Activated naive CD8-positive, alpha-beta T cell (primary cell): ENCODE results near the gene COQ7.

ENCODE experiments used
- H3K27ac Mint-ChIP-seq: one replicate; pipeline ENCODE4 v1.8.0; 2021; ENCODE audit warnings: mixed read lengths
- H3K27me3 Mint-ChIP-seq: one replicate; pipeline ENCODE4 v1.8.0; 2021; ENCODE audit warnings: mixed read lengths
- H3K36me3 Mint-ChIP-seq: one replicate; pipeline ENCODE4 v1.8.0; 2021; ENCODE audit warnings: mixed read lengths
- H3K4me1 Mint-ChIP-seq: one replicate; pipeline ENCODE4 v1.8.0; 2021; ENCODE audit warnings: low read depth, mixed read lengths
- H3K4me3 Mint-ChIP-seq: one replicate; pipeline ENCODE4 v1.8.0; 2021; ENCODE audit warnings: mild to moderate bottlenecking, mixed read lengths
- H3K9me3 Mint-ChIP-seq: one replicate; pipeline ENCODE4 v1.8.0; 2021; ENCODE audit warnings: low read depth, mixed read lengths

COQ7 gene

DNA sequence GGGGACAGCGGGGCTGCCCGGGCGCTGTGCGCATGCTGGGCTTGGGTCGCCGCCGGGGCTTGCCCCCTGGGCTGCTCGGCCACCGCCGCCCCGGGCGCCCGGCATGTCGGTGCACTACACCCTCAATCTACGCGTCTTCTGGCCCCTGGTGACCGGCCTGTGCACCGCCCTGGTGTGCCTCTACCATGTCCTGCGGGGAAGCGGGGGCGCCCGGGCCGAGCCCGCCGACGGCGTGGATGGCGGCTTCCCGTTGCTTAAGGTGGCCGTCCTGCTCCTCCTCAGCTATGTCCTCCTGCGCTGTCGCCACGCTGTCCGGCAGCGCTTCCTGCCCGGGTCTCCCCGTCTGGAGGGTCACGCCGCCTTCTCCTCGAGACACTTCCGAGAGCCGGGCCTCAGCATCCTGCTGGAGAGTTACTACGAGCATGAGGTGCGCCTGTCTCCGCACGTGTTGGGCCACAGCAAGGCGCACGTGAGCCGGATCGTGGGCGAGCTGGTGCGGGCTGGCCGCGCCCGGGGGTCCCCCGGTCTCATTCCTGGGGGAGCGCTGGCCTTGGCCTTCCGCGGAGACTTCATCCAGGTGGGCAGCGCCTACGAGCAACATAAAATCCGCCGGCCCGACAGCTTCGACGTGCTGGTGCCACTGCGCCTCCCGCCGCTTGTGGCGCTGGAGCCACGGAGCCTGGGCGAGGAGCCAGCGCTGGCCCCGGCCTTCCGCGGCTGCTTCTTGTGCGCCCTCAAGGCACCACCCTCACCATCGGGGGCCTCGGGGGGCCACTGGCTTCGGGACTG lies 47.1 kb downstream of the COQ7 start:
- peaks cover 20% of the 10 kb centered on the region for H3K4me1 Mint-ChIP-seq
- no peaks in the 10 kb centered on the region for H3K36me3 Mint-ChIP-seq
- H3K27ac Mint-ChIP-seq, result no peak overlapping the region
- H3K4me3 Mint-ChIP-seq, result no peak overlapping the region
- H3K9me3 Mint-ChIP-seq, result no peaks in the 10 kb centered on the region
- peaks cover 20% of the 10 kb centered on the region for H3K27me3 Mint-ChIP-seq

DNA sequence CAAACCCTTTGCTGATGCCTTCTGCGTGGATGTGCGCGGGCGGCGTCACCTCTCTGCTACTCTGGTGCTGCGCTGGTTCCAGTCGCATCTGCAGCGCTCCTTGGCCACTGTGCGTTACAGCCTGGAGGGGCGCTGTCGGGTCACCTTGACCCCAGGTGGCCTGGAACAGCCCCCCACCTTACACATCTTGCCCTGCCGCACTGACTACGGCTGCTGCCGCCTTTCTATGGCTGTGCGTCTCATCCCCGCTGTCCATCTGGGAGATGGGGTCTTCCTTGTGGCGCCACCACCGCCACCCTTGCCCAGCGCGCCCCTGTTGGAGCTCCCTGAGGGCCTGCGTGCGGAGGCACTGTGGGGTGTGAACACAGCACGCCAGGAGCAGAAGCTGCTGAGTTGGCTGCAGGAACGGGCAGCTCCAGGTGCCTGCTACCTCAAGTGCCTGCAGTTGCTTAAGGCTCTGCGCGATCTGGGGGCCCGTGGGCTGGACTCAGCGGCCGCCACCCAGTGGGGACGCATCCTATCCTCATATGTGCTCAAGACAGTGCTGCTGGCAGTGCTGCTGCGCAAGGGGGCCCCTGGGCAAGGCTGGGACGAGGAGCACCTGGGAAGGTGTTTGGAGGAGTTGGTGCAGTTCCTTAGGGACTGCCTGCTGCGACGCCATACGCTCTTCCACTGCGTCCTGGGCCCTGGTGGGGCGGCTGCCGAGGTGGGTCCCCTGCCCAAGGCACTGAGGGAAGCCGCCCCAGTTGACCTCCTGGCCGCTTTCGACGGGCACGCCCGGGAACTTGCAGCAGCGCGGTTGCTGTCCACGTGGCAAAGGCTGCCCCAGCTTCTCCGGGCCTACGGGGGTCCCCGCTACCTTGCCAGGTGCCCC lies 48.0 kb downstream of the COQ7 start:
- H3K27ac Mint-ChIP-seq, result no peak overlapping the region
- H3K27me3 Mint-ChIP-seq, result peaks cover 19% of the 10 kb centered on the region
- peak overlapping the region; percentile 35 for H3K4me3 Mint-ChIP-seq
- H3K36me3 Mint-ChIP-seq, result no peaks in the 10 kb centered on the region
- no peaks in the 10 kb centered on the region for H3K9me3 Mint-ChIP-seq
- peaks cover 26% of the 10 kb centered on the region for H3K4me1 Mint-ChIP-seq

DNA sequence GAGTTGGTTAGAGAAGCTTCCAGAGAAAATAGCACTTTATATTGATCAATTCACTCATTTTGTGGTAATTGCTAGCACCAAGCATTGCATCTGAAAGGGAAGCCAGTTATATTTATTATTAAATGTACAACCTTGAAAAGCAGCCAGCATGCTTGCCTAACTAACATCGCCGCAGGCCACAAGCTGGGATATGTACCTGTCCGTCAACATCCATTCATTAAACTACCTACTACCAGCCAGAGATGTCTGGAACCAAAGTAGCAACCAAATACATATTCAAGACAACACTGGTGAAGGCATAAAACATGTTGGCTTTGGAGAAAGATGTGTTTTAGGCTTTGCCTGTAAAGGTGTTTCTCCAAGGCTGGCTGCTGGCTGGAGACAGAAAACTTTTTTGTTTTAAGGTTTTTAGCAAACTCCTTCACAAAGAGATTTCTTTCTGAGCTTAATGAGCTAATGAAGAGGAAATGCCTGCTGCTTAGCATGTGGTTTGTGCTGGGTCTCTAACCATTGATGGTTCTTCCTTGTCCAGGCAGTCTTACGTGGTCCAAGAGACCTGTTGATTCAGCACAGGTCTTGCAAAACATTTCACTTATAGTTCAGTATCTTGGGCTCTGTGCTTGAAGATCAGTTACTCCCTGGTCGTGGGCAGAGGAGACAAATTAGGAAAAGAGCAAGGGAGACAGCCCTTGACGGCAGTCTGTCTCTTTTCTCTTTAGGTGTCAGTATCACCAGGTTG lies 49.5 kb downstream of the COQ7 start:
- H3K36me3 Mint-ChIP-seq, result no peaks in the 10 kb centered on the region
- no peaks in the 10 kb centered on the region for H3K9me3 Mint-ChIP-seq
- peak overlapping the region; percentile 61 for H3K27ac Mint-ChIP-seq
- H3K4me1 Mint-ChIP-seq, result peaks cover 26% of the 10 kb centered on the region
- peak overlapping the region; percentile 20 for H3K4me3 Mint-ChIP-seq
- peaks cover 18% of the 10 kb centered on the region for H3K27me3 Mint-ChIP-seq

DNA sequence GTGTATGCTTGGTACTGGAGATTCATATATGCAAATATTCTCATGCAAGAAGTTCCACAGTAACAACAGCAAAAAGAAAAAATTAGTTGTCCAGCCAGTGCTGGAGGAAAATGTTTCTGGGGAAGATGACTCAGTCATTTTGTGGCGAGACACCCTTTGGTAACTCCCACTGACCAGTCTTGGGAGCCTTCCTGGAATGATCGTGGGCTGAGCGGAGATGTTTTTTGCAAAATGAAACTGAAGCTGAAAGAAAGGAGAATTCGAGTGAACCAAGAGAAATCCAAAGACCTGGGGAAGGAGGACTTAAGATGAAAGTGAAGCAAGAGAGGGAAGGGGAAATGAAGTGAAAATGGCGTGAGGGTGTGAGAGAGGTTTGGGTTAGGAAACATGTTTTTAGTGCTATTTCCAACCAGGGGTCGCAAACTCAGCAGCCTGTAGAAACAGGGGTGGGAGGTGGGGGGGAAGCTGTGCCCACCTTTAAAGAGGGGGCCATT lies 51.6 kb downstream of the COQ7 start:
- no peaks in the 10 kb centered on the region for H3K36me3 Mint-ChIP-seq
- H3K27ac Mint-ChIP-seq, result peak overlapping the region; percentile 78
- H3K4me3 Mint-ChIP-seq, result peak overlapping the region; percentile 67
- peaks cover 7% of the 10 kb centered on the region for H3K27me3 Mint-ChIP-seq
- peaks cover 22% of the 10 kb centered on the region for H3K4me1 Mint-ChIP-seq
- no peaks in the 10 kb centered on the region for H3K9me3 Mint-ChIP-seq

DNA sequence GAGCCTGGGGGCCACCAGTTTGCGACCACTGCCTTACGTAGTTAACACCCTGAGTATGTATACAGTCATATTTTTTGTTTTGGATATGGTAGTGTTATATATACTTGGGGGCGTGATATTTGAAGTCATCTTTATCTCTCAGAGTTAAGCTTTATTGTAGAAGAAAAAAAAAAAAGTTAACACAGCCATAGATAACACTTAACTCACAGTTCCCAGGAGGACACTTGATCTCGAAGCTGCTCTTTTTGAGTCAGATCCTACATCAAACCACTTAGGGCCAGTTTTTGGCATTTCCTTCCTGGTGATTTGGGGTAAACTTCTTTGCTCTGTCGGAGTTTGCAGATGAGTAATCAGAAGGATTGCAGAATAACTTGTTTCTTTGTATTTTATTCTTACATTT lies 52.1 kb downstream of the COQ7 start:
- Mint-ChIP-seq H3K27me3 (peaks cover 7% of the 10 kb centered on the region), H3K9me3 (no peaks in the 10 kb centered on the region), H3K4me3 (peak overlapping the region; percentile 20), H3K4me1 (peaks cover 22% of the 10 kb centered on the region), H3K36me3 (no peaks in the 10 kb centered on the region), H3K27ac (no peak overlapping the region)

DNA sequence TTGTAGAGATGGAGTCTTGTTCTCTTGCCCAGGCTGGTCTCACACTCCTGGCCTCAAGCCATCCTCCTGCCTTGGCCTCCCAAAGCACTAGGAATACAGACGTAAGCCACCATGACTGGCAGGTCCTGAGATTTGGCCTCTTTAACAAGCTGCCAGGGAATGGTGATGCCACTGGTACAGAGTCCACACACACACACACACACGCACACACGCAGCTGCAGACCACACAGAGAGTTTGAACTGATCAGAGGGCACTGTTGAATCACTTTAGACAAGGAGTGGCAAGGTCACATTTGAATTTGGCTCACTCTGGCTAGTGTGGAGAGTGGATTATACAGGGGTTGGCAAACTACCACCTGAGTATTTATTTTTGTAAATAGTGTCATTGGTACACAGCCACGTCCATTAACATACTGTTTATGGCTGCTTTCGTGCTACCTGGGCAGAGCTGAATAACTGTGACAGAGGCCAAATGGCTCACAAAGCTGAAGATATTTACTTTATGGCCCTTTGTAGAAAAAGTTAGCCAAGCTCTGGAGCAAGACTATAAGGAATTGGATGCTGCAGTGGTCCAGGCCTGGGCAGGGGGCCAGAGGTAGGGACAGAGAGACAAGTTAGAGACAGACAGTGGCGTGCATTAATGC lies 56.2 kb downstream of the COQ7 start:
- no peak overlapping the region for H3K4me3 Mint-ChIP-seq
- H3K27ac Mint-ChIP-seq, result no peak overlapping the region
- no peaks in the 10 kb centered on the region for H3K9me3 Mint-ChIP-seq
- H3K36me3 Mint-ChIP-seq, result no peaks in the 10 kb centered on the region
- peaks cover 2% of the 10 kb centered on the region for H3K27me3 Mint-ChIP-seq
- peaks cover 13% of the 10 kb centered on the region for H3K4me1 Mint-ChIP-seq

DNA sequence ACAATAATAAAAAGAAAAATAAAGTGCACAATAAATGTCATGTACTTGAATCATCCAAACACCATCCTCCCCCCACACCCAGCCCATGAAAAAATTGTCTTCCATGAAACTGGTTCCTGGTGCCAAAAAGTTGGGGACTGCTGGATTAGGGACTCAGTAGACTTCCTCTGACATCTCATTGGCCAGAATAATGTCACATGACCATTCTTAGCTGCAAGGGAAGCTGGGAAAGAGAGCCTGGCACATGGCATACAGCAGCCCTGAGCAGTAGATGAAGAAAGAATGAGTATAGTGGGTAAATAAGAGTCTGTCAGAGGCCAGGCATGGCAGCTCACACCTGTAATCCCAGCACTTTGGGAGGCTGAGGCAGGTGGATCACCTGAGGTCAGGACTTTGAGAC lies 58.9 kb downstream of the COQ7 start:
- Mint-ChIP-seq H3K4me1 (peaks cover 12% of the 10 kb centered on the region), H3K27ac (no peak overlapping the region), H3K4me3 (no peak overlapping the region), H3K36me3 (no peaks in the 10 kb centered on the region), H3K9me3 (no peaks in the 10 kb centered on the region), H3K27me3 (peaks cover 2% of the 10 kb centered on the region)

DNA sequence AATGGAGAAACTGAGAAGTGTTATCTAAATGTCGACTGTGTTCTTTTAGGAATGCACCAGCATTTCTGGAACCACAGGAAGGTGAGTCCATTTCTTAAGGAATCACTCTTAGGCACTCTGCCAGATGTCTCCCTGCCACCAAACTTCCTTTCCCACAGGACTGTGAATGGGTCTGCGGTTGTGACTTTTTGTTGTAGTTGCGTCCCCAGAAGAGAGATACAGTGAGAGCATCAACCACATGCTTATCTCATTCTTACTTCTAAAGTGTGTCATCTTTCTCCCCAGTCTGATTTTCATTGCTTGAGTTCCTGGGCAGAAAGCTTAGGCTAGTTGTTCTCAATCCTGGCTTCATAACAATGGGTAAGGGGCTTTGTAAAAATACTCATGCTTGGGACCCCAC lies 59.8 kb downstream of the COQ7 start:
- H3K36me3 Mint-ChIP-seq, result no peaks in the 10 kb centered on the region
- H3K27ac Mint-ChIP-seq, result no peak overlapping the region
- no peak overlapping the region for H3K4me3 Mint-ChIP-seq
- peaks cover 14% of the 10 kb centered on the region for H3K4me1 Mint-ChIP-seq
- H3K27me3 Mint-ChIP-seq, result no peaks in the 10 kb centered on the region
- no peaks in the 10 kb centered on the region for H3K9me3 Mint-ChIP-seq

DNA sequence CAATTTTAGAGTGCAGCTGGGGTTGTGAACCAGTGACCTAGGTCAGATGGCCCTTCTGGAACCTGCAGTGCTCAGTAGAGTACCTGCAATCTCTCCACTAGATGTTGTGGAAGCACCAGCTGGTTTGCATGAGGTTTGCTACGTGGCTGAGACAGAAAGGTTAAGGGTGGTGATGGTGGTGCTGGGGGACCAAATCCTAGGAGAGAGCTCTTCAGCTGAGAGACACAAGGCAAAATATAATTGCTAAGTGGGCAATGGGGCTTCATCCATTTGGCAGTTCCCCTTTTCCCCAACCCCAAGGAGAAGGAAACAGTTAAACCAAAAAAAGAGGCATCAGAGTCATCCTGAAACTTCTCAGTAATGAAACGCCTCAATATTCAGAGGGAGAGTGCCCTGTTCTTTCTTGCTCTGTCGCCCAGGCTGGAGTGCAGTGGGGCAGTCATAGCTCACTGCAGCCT lies 60.3 kb downstream of the COQ7 start:
- peak overlapping the region; percentile 13 for H3K27ac Mint-ChIP-seq
- no peak overlapping the region for H3K4me3 Mint-ChIP-seq

DNA sequence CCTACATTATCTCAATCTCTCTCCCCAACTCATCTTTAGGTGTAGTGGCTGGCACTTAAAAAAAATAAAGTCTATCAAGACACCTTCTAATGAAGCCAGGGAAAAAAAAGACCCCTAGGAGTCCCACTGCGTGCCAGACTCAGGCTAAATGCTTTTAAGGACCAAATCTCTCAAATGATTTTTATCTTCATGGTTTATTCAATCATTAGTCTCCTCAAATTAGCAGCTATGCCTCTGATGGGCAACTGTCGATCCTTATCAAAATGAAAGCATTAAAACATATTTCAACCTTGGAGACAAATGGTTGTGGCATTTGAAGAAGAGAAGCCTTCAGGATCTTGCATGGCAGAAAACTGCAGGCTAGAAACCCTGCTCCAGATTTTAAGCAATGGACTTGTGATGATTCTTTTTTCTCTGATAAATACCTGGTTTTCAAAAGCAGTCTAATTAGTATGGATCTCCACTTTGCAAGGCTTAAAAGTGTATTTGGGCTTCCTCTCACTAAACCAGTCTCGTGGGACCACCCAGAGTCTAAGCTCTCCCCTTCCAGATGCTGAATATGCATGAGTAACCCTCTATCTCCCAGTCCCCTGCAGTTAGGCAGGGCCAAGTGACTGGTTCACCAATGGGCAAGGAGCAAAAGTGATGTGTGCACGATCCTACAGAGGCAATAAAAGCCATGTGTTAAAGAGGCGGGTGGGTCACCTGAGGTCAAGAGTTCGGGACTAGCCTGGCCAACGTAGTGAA lies 61.2 kb downstream of the COQ7 start:
- Mint-ChIP-seq H3K27me3 (no peaks in the 10 kb centered on the region), H3K4me3 (no peak overlapping the region), H3K27ac (no peak overlapping the region), H3K9me3 (no peaks in the 10 kb centered on the region), H3K4me1 (peaks cover 14% of the 10 kb centered on the region), H3K36me3 (no peaks in the 10 kb centered on the region)

More for the DNA sequence above, 60.3 kb downstream of the COQ7 start:
- no peaks in the 10 kb centered on the region for H3K9me3 Mint-ChIP-seq
- H3K27me3 Mint-ChIP-seq, result no peaks in the 10 kb centered on the region
- peaks cover 14% of the 10 kb centered on the region for H3K4me1 Mint-ChIP-seq
- no peaks in the 10 kb centered on the region for H3K36me3 Mint-ChIP-seq
